Measurements from ENCODE around the gene RNH1. TPM values are rescaled to one million over a fixed set of nuclear protein-coding genes. Genes with fewer than 3 reads are reported as not detected.

Gene RNH1
- total RNA-seq, 1 donor from 2014 or later: 99.8 TPM

GRCh38 chr11:459511-460220 lies 47.4 kb downstream of the RNH1 start:
- intact Hi-C loops (cut with micrococcal nuclease): no loop called here

- intact Hi-C loops (cut with micrococcal nuclease): no loop called here
Observed at GRCh38 chr11:457111-457760, 49.8 kb downstream of the RNH1 start.

GRCh38 chr11:456533-456932 lies 50.5 kb downstream of the RNH1 start:
- intact Hi-C loops (cut with micrococcal nuclease): no loop called here

- intact Hi-C loops (cut with micrococcal nuclease): no loop called here
Observed at GRCh38 chr11:455566-456147, 51.4 kb downstream of the RNH1 start.

- intact Hi-C loops (cut with micrococcal nuclease): no loop called here
Observed at GRCh38 chr11:454801-455565, 52.1 kb downstream of the RNH1 start.

- intact Hi-C loops (cut with micrococcal nuclease): no loop called here
Observed at GRCh38 chr11:454043-454442, 53.0 kb downstream of the RNH1 start.

- intact Hi-C loops (cut with micrococcal nuclease): no loop called here
Observed at GRCh38 chr11:453564-453963, 53.5 kb downstream of the RNH1 start.

GRCh38 chr11:452916-453527 lies 54.0 kb downstream of the RNH1 start:
- intact Hi-C loops (cut with micrococcal nuclease): no loop called here

GRCh38 chr11:452203-452744 lies 54.8 kb downstream of the RNH1 start:
- intact Hi-C loops (cut with micrococcal nuclease): no loop called here

GRCh38 chr11:451738-452137 lies 55.3 kb downstream of the RNH1 start:
- intact Hi-C loops (cut with micrococcal nuclease): no loop called here

- intact Hi-C loops (cut with micrococcal nuclease): loop anchor here (1.0 kb wide), 1 partner anchor 67 kb away; no protein-coding TSS in a partner anchor
Observed at GRCh38 chr11:450809-451451, 56.1 kb downstream of the RNH1 start.

GRCh38 chr11:449889-450808 lies 56.9 kb downstream of the RNH1 start, which contains the start of gene PTDSS2:
Gene PTDSS2 (plus strand): TSS chr11:450279. CDS start chr11:450456, 177 bp downstream.
- intact Hi-C loops (cut with micrococcal nuclease): loop anchor here (1.0 to 2.0 kb wide), 3 partner anchors 68 to 213 kb away; partner anchors contain the start of genes PSMD13 and SIRT3

- intact Hi-C loops (cut with micrococcal nuclease): loop anchor here (1.0 to 2.0 kb wide), 6 partner anchors 33 to 241 kb away; partner anchors contain the start of genes BET1L, PSMD13, RIC8A and SIRT3
Observed at GRCh38 chr11:447923-448731, 58.9 kb downstream of the RNH1 start.

- intact Hi-C loops (cut with micrococcal nuclease): no loop called here
Observed at GRCh38 chr11:446891-447290, 60.2 kb downstream of the RNH1 start.

- intact Hi-C loops (cut with micrococcal nuclease): no loop called here
Observed at GRCh38 chr11:445765-446588, 61.1 kb downstream of the RNH1 start.
